ENCODE measurements around the gene LY6G6D. TPM values are rescaled to one million over a fixed set of nuclear protein-coding genes. Genes with fewer than 3 reads are reported as not detected.

The LY6G6D gene
- total RNA-seq, 1 donor from 2014 or later: not detected

GRCh38 chr6:31700740-31701401 is 14.3 kb upstream of the LY6G6D start:
- Histone ChIP-seq H3K4me3 (ENCODE audit: low read depth, low read length) (no peak overlapping the region), H3K27me3 (ENCODE audit: control insufficient read depth, insufficient read depth, low read length) (no peaks in the 10 kb centered on the region), H3K36me3 (ENCODE audit: control insufficient read depth, insufficient read depth, low read length) (no peaks in the 10 kb centered on the region)
- no peak for DNase-seq (ENCODE audit: low read depth)
- TF ChIP-seq, protein P1, sequence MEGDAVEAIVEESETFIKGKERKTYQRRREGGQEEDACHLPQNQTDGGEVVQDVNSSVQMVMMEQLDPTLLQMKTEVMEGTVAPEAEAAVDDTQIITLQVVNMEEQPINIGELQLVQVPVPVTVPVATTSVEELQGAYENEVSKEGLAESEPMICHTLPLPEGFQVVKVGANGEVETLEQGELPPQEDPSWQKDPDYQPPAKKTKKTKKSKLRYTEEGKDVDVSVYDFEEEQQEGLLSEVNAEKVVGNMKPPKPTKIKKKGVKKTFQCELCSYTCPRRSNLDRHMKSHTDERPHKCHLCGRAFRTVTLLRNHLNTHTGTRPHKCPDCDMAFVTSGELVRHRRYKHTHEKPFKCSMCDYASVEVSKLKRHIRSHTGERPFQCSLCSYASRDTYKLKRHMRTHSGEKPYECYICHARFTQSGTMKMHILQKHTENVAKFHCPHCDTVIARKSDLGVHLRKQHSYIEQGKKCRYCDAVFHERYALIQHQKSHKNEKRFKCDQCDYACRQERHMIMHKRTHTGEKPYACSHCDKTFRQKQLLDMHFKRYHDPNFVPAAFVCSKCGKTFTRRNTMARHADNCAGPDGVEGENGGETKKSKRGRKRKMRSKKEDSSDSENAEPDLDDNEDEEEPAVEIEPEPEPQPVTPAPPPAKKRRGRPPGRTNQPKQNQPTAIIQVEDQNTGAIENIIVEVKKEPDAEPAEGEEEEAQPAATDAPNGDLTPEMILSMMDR (IDR thresholded peaks at IDR 0.05; ENCODE audit: insufficient read depth, low read length, poor library complexity, severe bottlenecking): no peak

DNA sequence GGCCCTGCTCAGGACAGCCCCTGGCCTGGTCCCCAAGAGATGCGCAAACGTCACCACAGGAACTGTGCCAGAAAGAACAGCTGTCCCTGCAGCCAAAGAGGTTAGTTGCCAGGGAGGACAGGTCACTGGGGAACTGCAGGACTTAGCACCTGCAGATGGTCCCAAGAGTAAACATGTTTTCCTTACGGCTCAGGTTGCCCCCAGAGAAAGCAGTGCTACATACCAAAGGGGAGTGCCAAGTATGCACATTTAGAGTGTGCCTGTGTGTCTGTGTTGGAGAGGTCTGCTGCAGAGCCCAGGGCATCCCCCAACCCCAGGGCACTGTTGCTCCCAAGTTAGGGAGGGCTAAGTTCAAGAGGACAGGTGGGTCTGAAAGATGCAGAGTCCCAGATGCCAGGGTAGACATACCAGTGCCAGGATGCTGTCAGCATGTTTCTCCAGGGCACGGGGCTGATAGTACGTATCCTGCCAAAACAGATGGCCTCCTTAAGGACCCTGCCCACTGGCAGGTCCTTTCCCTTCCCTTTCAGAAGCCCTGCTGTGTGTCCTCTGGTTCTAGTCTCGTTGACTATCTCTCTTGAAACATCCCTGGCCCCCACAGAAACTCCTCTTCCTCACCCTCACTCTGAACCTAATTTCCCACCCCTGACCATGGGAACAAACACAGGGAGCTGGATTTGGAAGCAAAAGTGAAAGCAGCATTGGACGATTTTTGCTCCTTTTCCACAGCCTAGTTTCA is 13.3 kb upstream of the LY6G6D start:
- H3K36me3 ChIP-seq (ENCODE audit: control insufficient read depth, insufficient read depth, low read length): no peaks in the 10 kb centered on the region

GRCh38 chr6:31702405-31702818 is 12.7 kb upstream of the LY6G6D start:
- Histone ChIP-seq H3K36me3 (ENCODE audit: control insufficient read depth, insufficient read depth, low read length) (no peaks in the 10 kb centered on the region), H3K27me3 (ENCODE audit: control insufficient read depth, insufficient read depth, low read length) (no peaks in the 10 kb centered on the region), H3K4me3 (ENCODE audit: low read depth, low read length) (peak overlapping the region; percentile 81)
- DNase-seq (ENCODE audit: low read depth): no peak
- TF ChIP-seq, protein P1 (IDR thresholded peaks at IDR 0.05; ENCODE audit: insufficient read depth, low read length, poor library complexity, severe bottlenecking): no peak

More for the DNA sequence above, 13.3 kb upstream of the LY6G6D start:
- H3K4me3 ChIP-seq (ENCODE audit: low read depth, low read length): peak overlapping the region; percentile 81
- no peak for DNase-seq (ENCODE audit: low read depth)
- H3K27me3 ChIP-seq (ENCODE audit: control insufficient read depth, insufficient read depth, low read length): no peaks in the 10 kb centered on the region
- TF ChIP-seq, protein P1 (IDR thresholded peaks at IDR 0.05; ENCODE audit: insufficient read depth, low read length, poor library complexity, severe bottlenecking): no peak

GRCh38 chr6:31702819-31703716 is 12.1 kb upstream of the LY6G6D start, which contains the start of gene ABHD16A:
TSS of gene ABHD16A (minus strand) at chr6:31703324. CDS start at chr6:31703281, 43 bp downstream.
- TF ChIP-seq, protein P1 (IDR thresholded peaks at IDR 0.05; ENCODE audit: insufficient read depth, low read length, poor library complexity, severe bottlenecking): no peak
- Histone ChIP-seq H3K27me3 (ENCODE audit: control insufficient read depth, insufficient read depth, low read length) (no peaks in the 10 kb centered on the region), H3K36me3 (ENCODE audit: control insufficient read depth, insufficient read depth, low read length) (no peaks in the 10 kb centered on the region), H3K4me3 (ENCODE audit: low read depth, low read length) (peak within 1 kb of the TSS; percentile 81)
- DNase-seq (ENCODE audit: low read depth): peak; percentile 96

DNA sequence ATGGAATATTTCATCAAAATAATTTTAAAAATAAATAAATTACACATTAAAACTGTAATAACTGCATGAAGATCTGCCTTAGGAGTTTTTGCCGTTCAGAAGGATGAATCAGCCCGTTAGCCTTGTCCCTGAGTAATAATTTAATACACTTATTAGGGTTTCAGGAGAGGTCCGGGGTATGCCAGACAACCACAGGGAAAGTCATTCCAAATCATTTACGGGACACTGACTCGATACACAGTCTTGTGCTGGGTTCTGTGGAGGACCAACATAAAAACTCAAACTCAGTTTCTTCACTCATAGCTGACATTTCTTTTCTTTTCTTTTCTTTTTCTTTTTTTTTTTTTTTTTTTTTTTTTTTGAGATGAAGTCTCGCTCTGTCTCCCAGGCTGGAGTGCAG is 9.2 kb upstream of the LY6G6D start:
- H3K4me3 ChIP-seq (ENCODE audit: low read depth, low read length): no peak overlapping the region
- H3K36me3 ChIP-seq (ENCODE audit: control insufficient read depth, insufficient read depth, low read length): no peaks in the 10 kb centered on the region
- TF ChIP-seq, protein P1 (IDR thresholded peaks at IDR 0.05; ENCODE audit: insufficient read depth, low read length, poor library complexity, severe bottlenecking): no peak
- no peak for DNase-seq (ENCODE audit: low read depth)
- no peaks in the 10 kb centered on the region for H3K27me3 ChIP-seq (ENCODE audit: control insufficient read depth, insufficient read depth, low read length)

All from kidney epithelial cell (primary cell).